ENCODE results near the gene KCTD18.

DNA sequence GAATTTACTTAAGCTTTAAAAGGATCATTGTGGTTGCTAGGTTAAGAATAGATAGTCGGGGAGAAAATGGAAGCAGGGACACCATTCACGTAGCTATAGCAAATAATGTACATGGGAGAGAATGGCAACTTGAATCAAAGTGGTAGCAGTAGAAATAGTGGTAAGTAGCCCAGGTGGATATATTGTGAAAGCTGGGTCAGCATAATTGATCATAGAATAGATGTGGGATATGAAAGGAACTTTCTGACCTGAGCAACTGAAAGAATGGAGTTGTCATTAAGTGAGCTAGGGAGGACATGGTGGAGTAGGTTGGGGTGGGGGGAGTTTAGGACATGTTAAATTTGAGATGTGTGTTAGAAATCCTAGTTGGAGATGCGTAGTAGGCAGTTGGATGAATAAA lies 18.4 kb upstream of the KCTD18 start:
- TF ChIP-seq, protein P1, sequence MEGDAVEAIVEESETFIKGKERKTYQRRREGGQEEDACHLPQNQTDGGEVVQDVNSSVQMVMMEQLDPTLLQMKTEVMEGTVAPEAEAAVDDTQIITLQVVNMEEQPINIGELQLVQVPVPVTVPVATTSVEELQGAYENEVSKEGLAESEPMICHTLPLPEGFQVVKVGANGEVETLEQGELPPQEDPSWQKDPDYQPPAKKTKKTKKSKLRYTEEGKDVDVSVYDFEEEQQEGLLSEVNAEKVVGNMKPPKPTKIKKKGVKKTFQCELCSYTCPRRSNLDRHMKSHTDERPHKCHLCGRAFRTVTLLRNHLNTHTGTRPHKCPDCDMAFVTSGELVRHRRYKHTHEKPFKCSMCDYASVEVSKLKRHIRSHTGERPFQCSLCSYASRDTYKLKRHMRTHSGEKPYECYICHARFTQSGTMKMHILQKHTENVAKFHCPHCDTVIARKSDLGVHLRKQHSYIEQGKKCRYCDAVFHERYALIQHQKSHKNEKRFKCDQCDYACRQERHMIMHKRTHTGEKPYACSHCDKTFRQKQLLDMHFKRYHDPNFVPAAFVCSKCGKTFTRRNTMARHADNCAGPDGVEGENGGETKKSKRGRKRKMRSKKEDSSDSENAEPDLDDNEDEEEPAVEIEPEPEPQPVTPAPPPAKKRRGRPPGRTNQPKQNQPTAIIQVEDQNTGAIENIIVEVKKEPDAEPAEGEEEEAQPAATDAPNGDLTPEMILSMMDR (IDR thresholded peaks at IDR 0.05): no peak
- TF ChIP-seq TCF7L2 (IDR thresholded peaks at IDR 0.05; ENCODE audit: low read depth, low read length): no peak
- no peak for TF ChIP-seq POLR2AphosphoS5 (IDR thresholded peaks at IDR 0.05; ENCODE audit: low read depth, low read length)
- no peak for TF ChIP-seq SIN3A (IDR thresholded peaks at IDR 0.05; ENCODE audit: borderline replicate concordance, insufficient read depth, low read depth, low read length)
- TF ChIP-seq, protein P2, sequence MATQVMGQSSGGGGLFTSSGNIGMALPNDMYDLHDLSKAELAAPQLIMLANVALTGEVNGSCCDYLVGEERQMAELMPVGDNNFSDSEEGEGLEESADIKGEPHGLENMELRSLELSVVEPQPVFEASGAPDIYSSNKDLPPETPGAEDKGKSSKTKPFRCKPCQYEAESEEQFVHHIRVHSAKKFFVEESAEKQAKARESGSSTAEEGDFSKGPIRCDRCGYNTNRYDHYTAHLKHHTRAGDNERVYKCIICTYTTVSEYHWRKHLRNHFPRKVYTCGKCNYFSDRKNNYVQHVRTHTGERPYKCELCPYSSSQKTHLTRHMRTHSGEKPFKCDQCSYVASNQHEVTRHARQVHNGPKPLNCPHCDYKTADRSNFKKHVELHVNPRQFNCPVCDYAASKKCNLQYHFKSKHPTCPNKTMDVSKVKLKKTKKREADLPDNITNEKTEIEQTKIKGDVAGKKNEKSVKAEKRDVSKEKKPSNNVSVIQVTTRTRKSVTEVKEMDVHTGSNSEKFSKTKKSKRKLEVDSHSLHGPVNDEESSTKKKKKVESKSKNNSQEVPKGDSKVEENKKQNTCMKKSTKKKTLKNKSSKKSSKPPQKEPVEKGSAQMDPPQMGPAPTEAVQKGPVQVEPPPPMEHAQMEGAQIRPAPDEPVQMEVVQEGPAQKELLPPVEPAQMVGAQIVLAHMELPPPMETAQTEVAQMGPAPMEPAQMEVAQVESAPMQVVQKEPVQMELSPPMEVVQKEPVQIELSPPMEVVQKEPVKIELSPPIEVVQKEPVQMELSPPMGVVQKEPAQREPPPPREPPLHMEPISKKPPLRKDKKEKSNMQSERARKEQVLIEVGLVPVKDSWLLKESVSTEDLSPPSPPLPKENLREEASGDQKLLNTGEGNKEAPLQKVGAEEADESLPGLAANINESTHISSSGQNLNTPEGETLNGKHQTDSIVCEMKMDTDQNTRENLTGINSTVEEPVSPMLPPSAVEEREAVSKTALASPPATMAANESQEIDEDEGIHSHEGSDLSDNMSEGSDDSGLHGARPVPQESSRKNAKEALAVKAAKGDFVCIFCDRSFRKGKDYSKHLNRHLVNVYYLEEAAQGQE (IDR thresholded peaks at IDR 0.05; ENCODE audit: insufficient read depth in 1 of 2, low read depth in 2 of 2, low read length in 1 of 2): no peak

Data from Panc1 (cell line).